Hippocampal formation (tissue), 2 donors: ENCODE measurements around the gene CNIH3.

Experiments
- DNase-seq, 2 donors: peaks; one replicate each; lab custom pipeline; 2025; lab: John Stamatoyannopoulos, UW

The CNIH3 gene

DNA sequence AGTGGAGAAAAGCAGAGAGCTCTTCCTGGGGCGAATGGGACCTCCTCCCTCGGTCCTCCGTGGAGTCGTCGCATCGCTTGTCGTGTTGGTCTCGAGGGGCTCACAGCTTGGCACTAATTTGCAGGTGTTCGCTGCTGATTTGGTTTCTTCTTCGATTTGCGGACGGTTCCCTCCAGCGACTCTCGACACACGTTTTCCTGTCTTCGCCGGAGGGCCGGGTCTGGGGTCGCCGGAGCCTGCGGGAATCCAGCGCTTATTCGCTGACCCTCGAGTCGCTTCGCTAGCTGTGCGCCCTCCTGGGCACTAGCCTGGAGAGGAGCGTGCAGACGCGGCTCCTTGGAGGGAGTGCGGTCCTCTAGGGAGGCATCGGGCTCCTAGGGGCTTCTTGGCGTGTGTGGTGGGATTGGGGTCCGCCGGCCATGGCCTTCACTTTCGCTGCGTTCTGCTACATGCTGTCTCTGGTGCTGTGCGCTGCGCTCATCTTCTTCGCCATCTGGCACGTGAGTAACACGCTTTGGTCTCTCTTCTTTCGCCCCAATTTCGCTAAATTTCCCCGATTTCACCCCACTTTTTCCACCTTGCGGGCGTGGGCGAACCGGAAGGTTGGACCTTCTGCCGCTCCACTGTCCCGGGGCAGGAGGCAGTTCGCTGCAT lies 766 bp downstream of the CNIH3 start:
- no peak for DNase-seq

DNA sequence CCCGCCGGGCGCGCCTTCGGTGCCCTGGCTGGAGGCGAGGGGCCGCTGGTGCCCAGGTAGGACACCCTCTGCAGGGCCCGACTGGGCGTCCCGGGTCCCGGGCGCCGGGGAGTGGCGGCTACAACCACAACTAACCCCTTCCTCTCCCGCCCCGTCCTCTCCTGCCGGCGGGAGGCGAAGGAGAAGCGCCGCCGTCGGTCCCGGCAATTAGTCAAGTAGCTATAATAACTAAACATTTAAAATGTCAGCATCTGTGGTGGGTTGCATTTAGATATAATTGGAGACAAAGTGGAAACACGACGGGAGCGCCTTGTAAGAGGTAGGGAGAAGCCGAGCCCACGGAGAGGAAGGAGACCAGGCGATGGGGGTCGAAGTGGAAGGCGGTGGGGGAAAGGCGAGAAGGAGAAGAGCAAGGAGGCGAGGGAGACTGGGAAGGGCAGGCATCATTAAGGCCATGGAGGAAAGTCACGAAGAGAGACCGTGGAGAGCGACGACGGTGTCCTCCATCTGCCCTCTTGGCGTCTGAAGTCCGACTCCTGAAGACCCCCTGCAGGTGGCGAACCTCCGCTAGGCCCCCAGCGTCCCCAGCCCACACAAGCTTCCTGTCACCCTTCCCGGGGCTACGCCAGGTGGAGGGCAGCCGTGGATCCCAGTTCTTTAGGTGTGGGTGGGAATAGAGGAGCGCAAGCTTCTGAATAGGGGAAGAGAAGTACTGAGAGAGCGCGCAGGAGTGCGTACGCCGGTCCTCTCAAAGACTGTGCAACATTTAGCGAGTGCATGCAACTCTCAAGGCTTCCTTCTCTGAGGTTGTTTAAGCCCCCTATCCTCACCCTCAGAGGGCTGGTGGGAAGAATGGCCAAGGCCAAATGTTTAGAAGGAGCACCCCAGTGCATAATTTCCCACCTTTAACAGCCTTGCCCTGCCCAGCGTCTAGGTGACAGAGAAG lies 1.6 kb downstream of the CNIH3 start:
- DNase-seq = no peak

DNA sequence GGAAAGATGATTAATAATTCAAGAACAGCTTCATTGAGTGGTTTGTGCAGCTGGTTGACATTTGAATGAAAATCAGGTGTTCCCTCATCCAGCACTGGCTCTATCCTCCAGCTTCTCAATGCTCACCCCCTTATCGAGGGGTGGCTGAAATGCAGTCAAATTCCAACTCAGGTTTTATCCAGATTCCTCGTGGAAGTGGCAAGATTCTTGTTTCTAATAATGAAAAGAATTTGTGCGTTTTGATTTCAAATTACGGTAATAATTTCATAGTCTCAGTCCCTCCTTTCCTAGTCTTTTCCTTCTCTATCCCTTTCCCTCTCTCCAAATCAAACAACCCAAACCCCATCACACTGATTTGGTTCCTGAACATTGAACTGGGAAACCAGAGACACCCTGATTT lies 3.1 kb downstream of the CNIH3 start:
- no peak for DNase-seq

DNA sequence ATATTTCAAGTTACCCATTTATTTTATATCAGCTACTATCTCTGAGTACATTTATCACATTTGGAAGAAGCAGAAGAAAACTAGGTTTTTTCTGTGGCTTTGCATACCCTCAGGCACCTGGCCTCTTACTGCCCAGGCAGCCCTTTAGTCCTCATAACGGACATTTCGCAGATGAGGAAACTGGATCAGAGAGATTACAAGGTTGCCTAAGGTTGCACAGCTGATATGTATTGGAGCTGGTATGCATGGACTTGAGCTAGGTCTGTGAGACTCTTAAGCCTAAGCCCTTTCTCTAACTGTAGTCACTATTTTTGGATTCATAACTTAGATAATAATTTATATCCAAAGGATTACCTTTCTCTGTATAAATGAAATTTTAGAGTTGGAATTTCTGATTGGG lies 4.0 kb downstream of the CNIH3 start:
- no peak for DNase-seq

DNA sequence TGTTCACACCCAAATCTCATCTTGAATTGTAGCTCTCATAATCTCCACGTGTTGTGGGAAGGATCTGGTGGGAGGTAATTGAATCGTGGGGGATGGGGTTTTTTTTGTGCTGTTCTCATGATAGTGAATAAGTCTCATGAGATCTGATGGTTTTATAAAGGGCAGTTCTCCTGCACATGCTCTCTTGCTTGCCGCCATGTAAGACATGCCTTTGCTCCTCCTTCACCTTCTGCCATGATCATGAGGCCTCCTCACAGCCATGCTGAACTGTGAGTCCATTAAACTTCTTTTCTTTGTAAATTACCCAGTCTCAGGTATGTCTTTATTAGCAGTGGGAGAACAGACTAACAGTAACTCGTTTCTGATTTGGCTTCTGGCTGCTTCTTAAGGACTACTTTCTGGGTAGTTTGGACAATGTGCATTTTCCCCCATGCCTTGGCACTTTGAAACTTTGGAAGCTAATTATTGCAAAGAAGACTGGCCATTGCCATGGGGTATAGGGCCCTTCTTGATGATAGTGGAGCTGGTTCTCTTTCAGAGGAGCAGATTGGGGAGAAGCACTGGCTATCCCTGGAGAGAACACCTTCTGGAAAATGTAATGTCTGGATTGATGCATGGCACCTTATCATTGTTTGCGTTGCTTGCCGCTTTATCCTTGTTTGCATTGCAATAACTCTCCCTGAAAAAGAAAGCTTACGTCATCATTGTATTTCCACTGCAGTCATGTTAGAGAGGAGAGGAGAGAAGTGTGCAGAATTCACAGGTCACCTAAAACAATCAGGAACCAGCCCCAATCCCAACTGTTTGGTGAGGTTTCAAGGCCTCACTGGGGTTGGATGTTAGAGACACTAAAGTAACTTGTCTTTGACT lies 5.9 kb downstream of the CNIH3 start:
- DNase-seq = no peak

DNA sequence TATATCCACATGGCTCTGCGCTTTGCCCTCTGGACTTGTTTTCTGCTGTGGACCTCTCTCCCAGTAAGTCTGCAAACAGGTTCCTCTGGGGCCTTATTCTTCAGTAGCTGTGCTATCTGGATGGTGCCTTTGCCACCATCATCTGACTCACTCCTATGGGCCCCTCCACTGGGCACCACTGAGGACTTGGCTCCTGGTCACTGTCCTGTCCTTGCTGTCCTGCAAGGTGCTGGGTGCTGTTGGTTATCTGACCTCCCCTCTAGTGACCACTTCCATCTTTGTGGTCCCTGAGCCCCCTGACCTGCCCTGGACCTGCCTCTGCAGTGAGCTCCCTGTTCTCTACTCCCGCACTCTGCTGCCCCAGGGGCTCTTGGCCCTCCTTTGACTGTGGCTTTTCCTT lies 6.7 kb downstream of the CNIH3 start:
- DNase-seq = no peak

DNA sequence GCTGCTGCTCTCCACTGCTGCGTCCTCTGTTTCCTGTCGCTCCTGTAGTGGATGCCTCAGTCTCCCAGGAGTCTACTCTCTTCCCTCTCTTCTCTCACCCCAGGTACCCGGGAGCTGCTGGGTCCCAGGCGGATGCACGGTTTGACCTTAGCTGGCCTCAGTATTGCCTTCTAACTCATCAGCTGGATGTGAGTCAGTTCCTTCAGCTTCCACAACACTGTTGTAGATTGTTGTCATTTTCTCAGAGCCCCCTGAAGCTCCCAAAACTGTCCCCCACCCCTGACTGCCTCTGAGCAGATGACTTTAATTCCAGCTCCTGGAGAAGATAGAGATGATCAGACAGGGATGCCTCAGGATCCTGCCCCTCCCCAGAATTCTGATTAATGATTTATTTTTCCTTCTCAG lies 7.2 kb downstream of the CNIH3 start:
- DNase-seq = no peak

DNA sequence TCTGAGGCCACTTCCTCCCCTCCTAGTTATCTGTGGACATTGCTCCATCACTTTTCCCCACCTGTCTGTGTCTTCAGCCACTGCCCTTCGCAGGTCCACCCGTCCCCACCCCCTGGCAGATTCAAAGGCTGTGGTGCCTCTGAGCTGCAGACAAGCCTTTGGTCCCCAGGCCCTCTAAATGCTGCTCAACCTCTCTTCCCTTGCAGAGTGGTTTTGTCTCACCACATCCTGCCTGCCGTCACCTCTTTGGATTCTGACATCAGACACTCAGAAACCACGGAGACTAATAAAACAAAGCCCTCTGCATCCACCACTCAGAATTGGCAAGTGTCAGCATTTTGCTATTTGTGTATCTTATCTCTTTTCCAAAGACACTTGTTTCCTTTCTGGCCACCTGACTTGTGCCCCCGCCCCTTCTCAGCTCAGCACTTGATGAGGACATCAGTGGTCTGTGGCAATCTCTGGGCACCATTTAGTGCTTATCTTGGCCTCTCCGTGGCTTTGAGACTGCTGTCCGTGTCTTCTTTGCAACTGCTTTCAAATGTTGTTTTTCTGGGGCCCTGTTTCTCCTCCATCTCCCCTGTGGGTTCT lies 7.7 kb downstream of the CNIH3 start:
- no peak for DNase-seq

DNA sequence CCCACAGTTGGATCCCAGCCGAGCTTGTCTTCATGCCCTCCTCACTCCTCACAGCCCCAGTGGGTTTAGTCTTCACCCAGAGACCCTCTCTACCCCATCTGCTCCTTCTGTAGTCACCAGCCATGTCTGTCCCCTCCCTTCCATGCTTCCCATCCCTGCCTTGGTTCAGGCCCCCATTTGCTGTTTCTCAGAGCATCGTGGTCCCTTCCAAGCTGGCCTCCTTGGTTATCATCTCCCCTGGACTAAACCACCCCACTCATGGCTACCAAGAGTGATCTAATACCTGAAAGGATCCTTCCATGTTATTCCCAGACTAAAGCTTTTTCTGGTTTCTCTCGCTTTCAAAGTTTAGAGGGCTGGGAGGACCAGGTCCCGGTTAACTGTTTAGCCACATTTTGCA lies 8.3 kb downstream of the CNIH3 start:
- DNase-seq = no peak

DNA sequence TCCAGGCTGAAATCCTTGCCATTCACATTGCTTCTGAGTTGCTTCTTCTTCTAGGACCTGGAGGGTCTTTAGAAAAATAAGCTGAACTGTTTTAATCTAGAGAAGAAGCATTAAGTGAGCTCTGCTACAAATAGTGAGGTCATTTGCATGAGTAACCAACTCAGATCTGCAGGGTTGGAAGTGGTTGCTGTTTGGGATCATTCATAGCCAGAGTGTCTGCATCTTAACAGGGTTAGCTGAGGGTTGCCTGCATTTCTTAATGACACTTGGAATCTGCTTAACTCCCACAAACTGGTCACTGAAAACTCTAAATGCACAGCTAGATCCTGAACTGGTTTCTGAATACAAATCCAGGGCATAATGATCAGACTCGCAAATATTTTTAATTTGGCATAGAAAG lies 9.9 kb downstream of the CNIH3 start:
- no peak for DNase-seq

DNA sequence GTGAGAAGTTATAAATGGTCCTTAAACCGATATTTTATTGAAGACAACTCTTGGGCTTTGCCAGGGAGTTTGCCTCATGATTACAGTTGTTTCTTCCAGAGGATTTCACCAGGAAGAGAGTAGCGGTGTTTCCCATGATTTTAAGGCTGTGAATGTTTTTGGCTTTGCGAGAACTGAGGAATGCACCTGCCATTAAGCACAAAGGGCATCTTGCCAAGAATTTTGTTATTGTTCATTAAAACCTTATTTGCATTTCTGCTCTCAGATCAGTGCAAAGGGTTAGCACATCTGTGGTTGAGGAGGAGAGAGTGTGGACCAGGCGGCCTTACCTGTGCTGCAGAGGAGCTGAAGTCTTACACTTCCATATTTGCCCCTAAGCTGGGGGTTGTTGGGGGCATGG lies 13.8 kb downstream of the CNIH3 start:
- DNase-seq = no peak

DNA sequence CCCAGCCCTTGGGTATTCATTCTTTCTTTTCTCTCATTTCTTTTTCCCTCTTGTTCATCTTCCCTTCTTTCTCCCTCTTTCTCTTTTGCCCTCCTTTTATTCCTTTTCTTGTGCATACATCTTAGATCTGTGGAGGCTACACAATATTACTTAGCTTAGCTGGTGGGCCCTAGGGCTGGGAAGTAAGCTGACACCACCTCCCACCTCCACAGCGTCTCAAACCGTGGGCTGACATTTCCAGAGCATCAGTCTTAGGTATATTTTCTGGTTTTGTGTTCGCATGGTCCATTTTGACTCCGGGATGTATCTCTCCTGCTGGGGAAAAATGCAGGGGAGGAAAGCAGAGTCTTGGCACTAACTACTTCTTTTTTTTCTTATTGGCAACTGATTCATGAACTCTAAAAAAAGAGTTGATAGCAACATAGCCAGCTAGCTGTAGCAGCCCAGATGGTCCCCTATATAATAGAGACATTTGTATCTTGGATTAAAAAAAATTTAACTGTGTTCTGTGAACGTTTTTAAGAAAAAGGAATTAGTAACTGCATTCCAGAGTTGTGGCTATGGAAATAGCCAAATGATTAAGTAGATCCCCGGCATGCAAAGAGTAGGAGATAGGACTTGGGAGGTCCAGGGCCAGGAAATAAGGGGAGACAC lies 15.5 kb downstream of the CNIH3 start:
- DNase-seq = no peak

DNA sequence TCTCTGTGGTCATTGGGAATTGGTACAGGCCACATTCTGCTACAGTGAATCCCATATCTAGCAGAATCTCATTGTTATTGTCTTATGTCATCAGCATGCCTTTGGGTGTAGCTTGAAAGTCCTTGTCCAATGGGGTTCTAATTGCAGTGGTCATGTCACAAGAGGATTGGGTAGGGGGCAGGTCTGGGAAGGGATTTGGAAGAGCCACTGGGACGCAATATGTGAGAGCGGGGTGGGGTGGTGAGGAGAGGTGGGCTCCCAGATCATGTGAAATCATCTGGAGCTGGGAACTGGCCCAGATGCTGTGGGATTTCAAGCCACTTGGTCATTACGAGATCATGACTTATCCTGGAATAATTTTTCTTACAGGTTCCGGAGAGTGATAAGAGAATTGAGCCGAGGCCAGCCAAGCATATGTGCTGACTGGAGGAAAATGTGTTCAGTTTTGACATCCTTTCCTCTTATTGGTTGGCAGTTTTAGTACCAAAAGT lies 16.3 kb downstream of the CNIH3 start:
- DNase-seq = no peak

DNA sequence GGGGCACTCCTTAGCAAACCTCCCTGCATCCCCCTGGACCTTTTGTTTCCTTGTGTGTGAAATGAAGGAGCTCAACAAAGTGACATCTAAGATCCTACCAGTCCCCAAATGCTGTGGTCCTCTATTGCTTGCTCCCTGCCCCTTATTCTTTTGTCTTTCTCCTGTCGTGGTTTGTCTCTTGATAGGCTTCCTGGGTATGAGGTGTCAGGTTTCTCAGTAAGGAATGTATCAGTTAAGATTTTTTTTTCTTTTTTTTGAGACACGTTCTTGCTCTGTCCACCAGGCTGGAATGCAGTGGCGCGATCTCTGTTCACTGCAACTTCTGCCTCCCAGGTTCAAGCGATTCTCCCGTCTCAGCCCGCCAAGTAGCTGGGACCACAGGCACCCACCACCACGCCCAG lies 16.8 kb downstream of the CNIH3 start:
- DNase-seq = no peak

DNA sequence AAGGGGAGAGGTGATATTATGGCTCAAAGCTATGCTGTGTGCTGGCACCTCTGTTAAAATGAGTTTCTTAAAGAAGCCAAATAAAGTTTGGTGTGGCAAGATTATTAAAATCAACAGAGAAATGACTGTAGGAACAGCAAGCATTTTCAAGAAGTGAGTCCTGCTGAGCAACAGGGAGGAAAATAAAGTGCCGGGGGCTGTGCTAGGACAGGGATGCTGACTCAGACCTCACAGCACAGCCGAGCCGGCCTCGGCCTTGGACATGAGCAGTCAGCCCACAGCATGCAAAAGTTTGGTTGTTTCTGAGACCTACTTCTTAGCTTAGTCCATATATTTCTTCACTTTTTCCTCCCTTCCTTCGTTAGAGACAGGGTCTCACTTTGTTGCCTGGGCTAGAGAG lies 19.2 kb downstream of the CNIH3 start:
- DNase-seq = no peak

DNA sequence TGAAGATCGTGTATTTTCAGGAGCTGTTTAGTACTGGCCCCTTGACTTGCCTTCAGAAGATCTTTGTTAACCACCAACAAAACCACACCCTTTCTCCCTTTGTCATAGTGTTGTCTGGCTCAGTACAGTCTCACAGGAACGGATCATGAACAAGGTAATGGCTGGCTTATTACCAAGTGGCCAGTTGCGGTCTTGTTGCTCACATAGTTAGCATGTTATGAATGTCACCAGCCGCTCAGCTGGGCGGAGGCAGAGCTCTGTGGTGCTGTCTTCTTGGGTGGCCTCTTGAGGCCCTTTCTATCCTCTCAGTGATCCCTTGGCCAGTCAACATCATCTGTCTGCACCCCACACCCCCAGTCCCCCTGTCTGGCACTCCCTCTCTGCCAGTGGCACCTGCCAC lies 21.4 kb downstream of the CNIH3 start:
- DNase-seq = no peak

DNA sequence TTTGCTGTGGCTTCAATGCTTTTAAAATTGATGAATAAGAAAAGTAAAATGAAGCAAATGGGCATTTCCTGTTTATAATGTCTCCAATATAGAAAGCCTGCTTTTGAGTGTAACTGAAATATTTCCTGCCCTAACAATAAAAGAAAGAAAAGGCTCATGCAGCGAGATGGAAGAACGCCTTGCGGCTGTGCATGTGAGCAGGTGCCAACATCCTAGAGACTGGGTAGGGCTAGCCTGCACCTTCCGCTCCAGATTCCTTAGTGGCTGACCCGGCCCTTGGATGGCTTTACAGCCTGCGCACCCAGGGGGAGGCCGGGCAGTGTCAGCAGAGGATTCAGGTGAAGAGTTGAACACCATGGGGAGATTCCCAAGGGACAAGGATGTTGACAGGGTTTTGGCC lies 21.8 kb downstream of the CNIH3 start:
- no peak for DNase-seq

DNA sequence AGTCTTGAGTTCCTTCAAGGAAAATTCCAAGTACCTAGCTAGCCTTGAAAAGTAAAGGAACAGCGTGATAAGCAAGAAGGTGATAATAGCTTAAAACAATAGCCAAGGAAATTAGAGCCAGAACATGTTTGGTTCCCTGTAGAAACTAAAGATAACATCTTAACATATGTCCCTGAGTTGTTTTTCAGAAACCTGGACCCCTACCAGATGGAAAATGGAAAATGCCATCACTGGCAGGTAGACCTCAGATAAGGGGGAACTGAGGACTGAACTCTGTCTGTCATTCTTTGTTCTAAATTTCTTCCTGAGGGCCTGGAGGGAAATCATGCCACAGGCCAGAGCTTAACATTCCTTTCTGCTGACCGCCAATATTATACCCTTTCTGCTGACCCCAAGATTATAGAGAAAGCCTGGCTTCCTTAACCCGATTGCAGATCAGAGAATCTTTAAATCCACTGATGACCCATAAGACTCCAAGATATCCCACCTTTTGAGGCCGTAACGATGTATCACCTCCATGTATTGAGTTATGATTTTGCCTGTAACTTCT lies 23.4 kb downstream of the CNIH3 start:
- no peak for DNase-seq

DNA sequence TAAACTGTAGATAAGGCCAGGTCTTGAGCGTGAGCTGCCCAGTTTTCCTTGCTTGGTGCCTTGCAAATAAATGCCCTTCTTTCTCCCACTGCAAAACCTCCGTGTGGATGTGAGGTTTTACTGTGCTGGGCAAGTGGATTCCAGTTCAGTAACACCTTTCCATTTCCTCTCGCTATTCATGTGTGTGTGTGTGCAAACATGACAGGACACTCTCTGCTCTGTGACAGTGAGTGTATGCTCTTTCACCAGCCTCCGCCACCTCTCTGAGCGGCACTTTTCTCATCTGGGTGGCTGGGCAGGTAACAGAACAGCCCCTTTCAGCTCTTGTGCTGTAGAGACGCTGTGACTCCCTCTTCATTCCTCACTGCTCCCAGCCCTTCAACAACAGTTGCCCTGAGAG lies 23.9 kb downstream of the CNIH3 start:
- no peak for DNase-seq

DNA sequence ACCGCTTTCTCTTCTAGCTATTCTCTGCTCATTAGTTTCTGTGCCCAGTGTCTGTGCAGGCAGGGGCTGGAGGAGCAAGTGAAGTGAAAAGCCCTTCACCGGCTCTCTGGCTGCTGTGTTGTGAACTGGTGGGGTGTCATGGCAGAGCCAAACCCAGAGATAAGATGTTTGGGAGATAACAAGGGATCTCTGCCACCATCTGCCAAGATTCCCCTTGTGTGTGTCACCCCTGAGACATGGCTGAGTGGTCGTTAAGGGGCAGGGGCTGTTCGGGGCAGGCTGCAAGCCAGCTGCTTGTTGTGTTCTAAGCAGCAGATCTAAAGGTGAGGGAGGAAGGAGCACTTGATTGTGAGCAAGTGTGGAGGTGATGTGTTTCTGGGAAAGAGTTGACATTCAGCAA lies 24.5 kb downstream of the CNIH3 start:
- DNase-seq = no peak

DNA sequence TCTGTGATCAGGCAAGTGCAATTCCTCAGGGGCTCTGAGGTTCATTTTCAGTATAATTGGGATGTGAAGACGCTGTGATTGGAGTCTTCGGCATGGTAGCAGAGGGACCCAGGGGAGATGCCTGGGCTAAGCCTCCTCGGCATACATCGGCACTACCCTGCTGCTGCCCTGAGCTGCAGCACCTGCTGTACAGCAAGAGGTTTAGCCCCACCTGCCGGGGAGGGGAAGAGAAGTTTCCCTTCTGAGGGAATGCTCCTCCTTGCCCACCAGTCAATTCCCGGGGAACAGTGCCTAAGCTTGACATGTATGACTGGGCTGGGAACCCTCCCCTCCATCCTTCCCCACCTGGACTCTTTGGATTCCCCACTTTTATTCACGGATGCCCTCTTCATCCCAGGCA lies 24.9 kb downstream of the CNIH3 start:
- DNase-seq = no peak
